Nucleus accumbens (tissue), 56 donors: ENCODE data around the gene GAS2.
A peak's percentile ranks its signal among the peaks of the same experiment; 100 is the strongest.

Source experiments
- DNase-seq, 56 donors: peaks; one replicate each; lab custom pipeline; 2025; lab: John Stamatoyannopoulos, UW

The GAS2 gene

GRCh38 chr11:22780952-22781593 lies 114.7 kb downstream of the GAS2 start:
- no peak for DNase-seq

- DNase-seq: no peak
These were observed 118.8 kb downstream of the GAS2 start for GRCh38 chr11:22785251-22785650.

- no peak for DNase-seq
These were observed 120.1 kb downstream of the GAS2 start for GRCh38 chr11:22786475-22786874.

- no peak for DNase-seq
These were observed 120.6 kb downstream of the GAS2 start for GRCh38 chr11:22787055-22787454.

- DNase-seq: peak in 11 of 56 donors; percentile 1 to 53 (median 10)
These were observed 121.2 kb downstream of the GAS2 start for GRCh38 chr11:22787551-22788162.

- peak in 47 of 56 donors; percentile 1 to 74 (median 46) for DNase-seq
These were observed 126.1 kb downstream of the GAS2 start for GRCh38 chr11:22792497-22792896.

GRCh38 chr11:22795914-22796313 lies 129.5 kb downstream of the GAS2 start:
- DNase-seq: no peak

GRCh38 chr11:22797047-22797446 lies 130.6 kb downstream of the GAS2 start:
- DNase-seq: peak in 3 of 56 donors; percentile 7 to 21 (median 9)

- DNase-seq: no peak
These were observed 132.5 kb downstream of the GAS2 start for GRCh38 chr11:22798901-22799300.

GRCh38 chr11:22800482-22800881 lies 134.1 kb downstream of the GAS2 start:
- DNase-seq: no peak

- DNase-seq: no peak
These were observed 136.4 kb downstream of the GAS2 start for GRCh38 chr11:22802861-22803260.

- no peak for DNase-seq
These were observed 141.0 kb downstream of the GAS2 start for GRCh38 chr11:22807391-22807790.

GRCh38 chr11:22807855-22808570 lies 141.6 kb downstream of the GAS2 start:
- DNase-seq: no peak

- DNase-seq: peak in 1 of 56 donors; percentile 22
These were observed 142.3 kb downstream of the GAS2 start for GRCh38 chr11:22808571-22809197.

- no peak for DNase-seq
These were observed 143.5 kb downstream of the GAS2 start for GRCh38 chr11:22809893-22810292.

GRCh38 chr11:22822203-22822602 lies 155.8 kb downstream of the GAS2 start:
- DNase-seq: no peak

- DNase-seq: no peak
These were observed 162.0 kb downstream of the GAS2 start for GRCh38 chr11:22828373-22828772.

GRCh38 chr11:22829231-22830081 lies 163.0 kb downstream of the GAS2 start, which contains the start of gene SVIP:
Gene SVIP, minus strand, starts transcription at chr11:22829801. Its CDS starts 53 bp downstream, at chr11:22829748.
- peak; percentile 64 to 97 (median 91) for DNase-seq

GRCh38 chr11:22830082-22830414 lies 163.6 kb downstream of the GAS2 start:
- DNase-seq: no peak

GRCh38 chr11:22832315-22833015 lies 166.1 kb downstream of the GAS2 start:
- peak in 1 of 56 donors; percentile 26 for DNase-seq
